H7 (cell line): ENCODE measurements around the gene ASAP2. TPM values are rescaled to one million over a fixed set of nuclear protein-coding genes. Genes with fewer than 3 reads are reported as not detected.

Source experiments
- DNase-seq: peaks from one replicate; pipeline ENCODE4 v3.0.0; 2012
- H3K27me3 ChIP-seq: 2 replicates; pipeline ENCODE4 v1.6.0; 2011; ENCODE audit warnings: mild to moderate bottlenecking, low read length; ENCODE audit not compliant: control insufficient read depth, insufficient read depth
- H3K36me3 ChIP-seq: replicated peaks from 2 replicates; pipeline ENCODE4 v1.5.1; 2011; ENCODE audit warnings: low read length; ENCODE audit not compliant: control insufficient read depth, insufficient read depth
- H3K4me3 ChIP-seq: 2 replicates; pipeline ENCODE4 v1.5.1; 2011; ENCODE audit warnings: low read depth, mild to moderate bottlenecking, control low read depth, low read length, moderate library complexity; ENCODE audit not compliant: insufficient read depth
- total RNA-seq: library from RNA; depleted of rRNA; stranded (reverse); fragments of >200 nt; shearing (Covaris generic); gene quantifications from 2 replicates; pipeline ENCODE4 v1.2.3, GENCODE V29; 2014

Gene ASAP2
- total RNA-seq, 1 experiment from 2014 or later, result 5.2 TPM

GRCh38 chr2:9406529-9407362 is 200.1 kb downstream of the ASAP2 start:
- Histone ChIP-seq H3K27me3 (no peaks in the 10 kb centered on the region), H3K36me3 (no peaks in the 10 kb centered on the region; the same call in 1 of the 2 replicates), H3K4me3 (no peak overlapping the region)
- no peak for DNase-seq

- Histone ChIP-seq H3K36me3 (no peaks in the 10 kb centered on the region; the same call in 1 of the 2 replicates), H3K27me3 (no peaks in the 10 kb centered on the region), H3K4me3 (no peak overlapping the region)
- DNase-seq, result no peak
Observed at GRCh38 chr2:9407363-9407811, 200.8 kb downstream of the ASAP2 start.

GRCh38 chr2:9408641-9409151 is 202.1 kb downstream of the ASAP2 start:
- no peak overlapping the region for H3K4me3 ChIP-seq
- no peak for DNase-seq
- no peaks in the 10 kb centered on the region for H3K27me3 ChIP-seq
- no peaks in the 10 kb centered on the region; the same call in 1 of the 2 replicates for H3K36me3 ChIP-seq

GRCh38 chr2:9410108-9410507 is 203.5 kb downstream of the ASAP2 start:
- Histone ChIP-seq H3K36me3 (no peaks in the 10 kb centered on the region; the same call in 1 of the 2 replicates), H3K4me3 (no peak overlapping the region), H3K27me3 (no peaks in the 10 kb centered on the region)
- DNase-seq, result no peak

GRCh38 chr2:9412781-9413180 is 206.2 kb downstream of the ASAP2 start:
- Histone ChIP-seq H3K4me3 (no peak overlapping the region), H3K36me3 (no peaks in the 10 kb centered on the region), H3K27me3 (no peaks in the 10 kb centered on the region)
- DNase-seq, result no peak

GRCh38 chr2:9415516-9416169 is 209.0 kb downstream of the ASAP2 start:
- Histone ChIP-seq H3K4me3 (no peak overlapping the region), H3K27me3 (no peaks in the 10 kb centered on the region), H3K36me3 (no peaks in the 10 kb centered on the region)
- no peak for DNase-seq

- no peak for DNase-seq
- Histone ChIP-seq H3K36me3 (no peaks in the 10 kb centered on the region), H3K27me3 (no peaks in the 10 kb centered on the region), H3K4me3 (no peak overlapping the region)
Observed at GRCh38 chr2:9416267-9416961, 209.8 kb downstream of the ASAP2 start.

GRCh38 chr2:9416962-9417316 is 210.3 kb downstream of the ASAP2 start:
- no peaks in the 10 kb centered on the region for H3K36me3 ChIP-seq
- no peak overlapping the region for H3K4me3 ChIP-seq
- peak; percentile 67 for DNase-seq
- H3K27me3 ChIP-seq, result no peaks in the 10 kb centered on the region

GRCh38 chr2:9417725-9418124 is 211.1 kb downstream of the ASAP2 start:
- Histone ChIP-seq H3K4me3 (no peak overlapping the region), H3K27me3 (no peaks in the 10 kb centered on the region), H3K36me3 (no peaks in the 10 kb centered on the region)
- DNase-seq, result no peak

GRCh38 chr2:9418746-9419145 is 212.1 kb downstream of the ASAP2 start:
- no peak for DNase-seq
- Histone ChIP-seq H3K4me3 (no peak overlapping the region), H3K36me3 (no peaks in the 10 kb centered on the region), H3K27me3 (no peaks in the 10 kb centered on the region)

GRCh38 chr2:9419541-9419940 is 212.9 kb downstream of the ASAP2 start:
- DNase-seq, result no peak
- Histone ChIP-seq H3K27me3 (no peaks in the 10 kb centered on the region), H3K4me3 (no peak overlapping the region), H3K36me3 (no peaks in the 10 kb centered on the region)

- no peaks in the 10 kb centered on the region for H3K27me3 ChIP-seq
- no peak for DNase-seq
- no peaks in the 10 kb centered on the region for H3K36me3 ChIP-seq
- H3K4me3 ChIP-seq, result no peak overlapping the region
Observed at GRCh38 chr2:9420495-9420894, 213.9 kb downstream of the ASAP2 start.

- DNase-seq, result peak; percentile 65
- Histone ChIP-seq H3K36me3 (no peaks in the 10 kb centered on the region), H3K27me3 (no peaks in the 10 kb centered on the region), H3K4me3 (peak overlapping the region; percentile 87)
Observed at GRCh38 chr2:9422321-9423099, 215.9 kb downstream of the ASAP2 start.
